Brain microvascular endothelial cell (primary cell): ENCODE results near the gene KIF27.

ENCODE experiments used
- DNase-seq: peaks from one replicate; pipeline ENCODE4 v3.0.0-alpha.2; 2020
- H3K27ac ChIP-seq: fragments of 250-450 bp; sonication (Bioruptor Pico); 2 replicates; pipeline ENCODE4 v1.5.1; 2020; ENCODE audit warnings: mild to moderate bottlenecking, moderate library complexity
- H3K27me3 ChIP-seq: fragments of 250-450 bp; sonication (Bioruptor Pico); replicated peaks from 2 replicates; pipeline ENCODE4 v1.5.1; 2020; ENCODE audit warnings: mild to moderate bottlenecking
- H3K36me3 ChIP-seq: fragments of 250-450 bp; sonication (Bioruptor Pico); replicated peaks from 2 replicates; pipeline ENCODE4 v1.5.1; 2020; ENCODE audit warnings: mild to moderate bottlenecking
- H3K4me3 ChIP-seq: 2 replicates; pipeline ENCODE4 v1.5.1; 2011; ENCODE audit warnings: low read depth, mild to moderate bottlenecking, control low read depth, low read length, moderate library complexity
- CTCF ChIP-seq: IDR thresholded peaks from 2 replicates; pipeline ENCODE4 v1.5.1; 2011; ENCODE audit warnings: low read depth, mild to moderate bottlenecking, moderate library complexity, low read length, control low read depth, inconsistent platforms; ENCODE audit errors: missing control alignments
- in situ Hi-C: cut with HindIII; loops from 2 replicates; pipeline ENCODE4 v1.10.0; 2017; ENCODE audit warnings: low sequenced_read_pairs, low pct_ligation_motif_present

The KIF27 gene

GRCh38 chr9:83964973-83965349 lies 43.7 kb upstream of the KIF27 start:
- in situ Hi-C loops = no loop called here
- H3K27ac ChIP-seq = no peak overlapping the region

GRCh38 chr9:83962165-83962564 lies 40.9 kb upstream of the KIF27 start:
- DNase-seq = no peak
- no peak overlapping the region for H3K4me3 ChIP-seq
- peaks cover 11% of the 10 kb centered on the region for H3K36me3 ChIP-seq
- no peak for TF ChIP-seq CTCF
- no peaks in the 10 kb centered on the region for H3K27me3 ChIP-seq
- in situ Hi-C loops = no loop called here
- no peak overlapping the region for H3K27ac ChIP-seq

More at GRCh38 chr9:83964973-83965349, 43.7 kb upstream of the KIF27 start:
- no peaks in the 10 kb centered on the region for H3K27me3 ChIP-seq
- peaks cover 36% of the 10 kb centered on the region for H3K36me3 ChIP-seq
- H3K4me3 ChIP-seq = no peak overlapping the region
- no peak for TF ChIP-seq CTCF
- DNase-seq = no peak

DNA sequence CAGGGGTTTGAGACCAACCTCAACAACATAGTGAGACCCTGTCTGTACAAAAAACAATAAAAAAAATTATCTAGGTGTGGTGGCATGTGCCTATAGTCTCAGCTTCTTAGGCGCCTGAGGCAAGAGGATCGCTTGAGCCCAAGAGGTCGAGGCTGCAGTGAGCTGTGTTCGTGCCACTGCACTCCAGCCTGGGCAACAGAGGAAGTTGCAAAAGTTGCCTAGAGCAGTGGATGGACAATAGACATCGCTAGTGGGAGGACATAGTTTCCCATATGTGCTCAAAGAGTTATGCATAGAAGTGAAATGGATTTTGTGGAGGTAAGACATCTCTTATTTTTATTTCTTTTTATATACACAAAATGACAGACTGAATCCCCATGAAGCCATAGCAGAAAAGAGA lies 39.8 kb upstream of the KIF27 start:
- TF ChIP-seq CTCF = no peak
- Histone ChIP-seq H3K36me3 (peaks cover under 1% of the 10 kb centered on the region), H3K27ac (no peak overlapping the region), H3K4me3 (no peak overlapping the region), H3K27me3 (no peaks in the 10 kb centered on the region)
- no peak for DNase-seq
- in situ Hi-C loops = no loop called here

- TF ChIP-seq CTCF = no peak
- peak; percentile 44 for DNase-seq
- no peaks in the 10 kb centered on the region for H3K27me3 ChIP-seq
- in situ Hi-C loops = no loop called here
- no peak overlapping the region for H3K4me3 ChIP-seq
- no peak overlapping the region for H3K27ac ChIP-seq
- H3K36me3 ChIP-seq = no peaks in the 10 kb centered on the region
Observed at GRCh38 chr9:83959061-83959460, 37.8 kb upstream of the KIF27 start.

- in situ Hi-C loops = no loop called here
- no peak for TF ChIP-seq CTCF
- no peak for DNase-seq
- no peak overlapping the region for H3K27ac ChIP-seq
- peak overlapping the region; percentile 74 for H3K4me3 ChIP-seq
- no peaks in the 10 kb centered on the region for H3K36me3 ChIP-seq
- no peaks in the 10 kb centered on the region for H3K27me3 ChIP-seq
Observed at GRCh38 chr9:83957248-83957513, 35.9 kb upstream of the KIF27 start.

DNA sequence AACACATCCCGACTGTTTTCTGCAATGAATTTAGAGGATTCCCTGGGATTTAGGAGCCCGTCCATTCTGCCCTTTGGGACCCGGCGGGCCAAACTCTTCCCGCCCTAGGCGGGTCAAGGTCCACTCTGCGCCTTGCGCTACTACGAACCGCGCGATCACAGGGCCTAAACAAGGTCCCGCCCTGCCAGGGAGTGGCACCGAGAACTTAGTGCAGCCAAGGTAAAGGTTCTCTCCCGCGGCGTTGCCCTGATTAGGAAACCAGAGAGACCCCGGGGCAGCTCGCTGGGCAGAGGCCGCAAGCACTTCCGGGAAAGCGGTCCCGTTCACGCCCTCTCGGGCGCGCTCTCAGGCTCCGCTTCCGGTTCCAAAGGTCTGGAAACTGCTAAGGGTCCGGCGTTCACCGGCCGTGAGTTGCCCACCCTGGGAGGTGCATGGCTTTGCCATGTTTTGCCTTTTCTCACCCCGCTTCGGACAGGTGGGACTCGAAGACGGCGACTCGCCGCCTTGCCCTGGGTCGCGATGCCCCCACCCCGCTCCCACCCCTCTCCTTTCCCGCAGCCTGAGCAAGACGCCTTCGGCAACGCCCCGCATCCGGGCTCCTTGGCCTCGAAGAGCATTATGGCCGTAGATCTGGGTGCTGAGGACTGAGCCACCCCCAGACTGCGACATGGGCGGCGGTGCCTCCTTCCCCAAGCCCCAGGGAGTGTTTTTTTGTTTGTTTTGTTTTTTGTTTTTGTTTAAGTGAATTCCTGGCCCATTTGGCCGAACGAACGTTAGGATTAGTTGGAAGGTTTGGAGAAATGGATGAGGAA lies 35.4 kb upstream of the KIF27 start:
- no peak for TF ChIP-seq CTCF
- H3K27ac ChIP-seq = peak overlapping the region; percentile 21
- H3K27me3 ChIP-seq = no peaks in the 10 kb centered on the region
- no peaks in the 10 kb centered on the region for H3K36me3 ChIP-seq
- in situ Hi-C loops = no loop called here
- DNase-seq = no peak
- peak overlapping the region; percentile 74 for H3K4me3 ChIP-seq
